ENCODE measurements around the gene R3HCC1L.
A peak's percentile ranks its signal among the peaks of the same experiment; 100 is the strongest.

The R3HCC1L gene

DNA sequence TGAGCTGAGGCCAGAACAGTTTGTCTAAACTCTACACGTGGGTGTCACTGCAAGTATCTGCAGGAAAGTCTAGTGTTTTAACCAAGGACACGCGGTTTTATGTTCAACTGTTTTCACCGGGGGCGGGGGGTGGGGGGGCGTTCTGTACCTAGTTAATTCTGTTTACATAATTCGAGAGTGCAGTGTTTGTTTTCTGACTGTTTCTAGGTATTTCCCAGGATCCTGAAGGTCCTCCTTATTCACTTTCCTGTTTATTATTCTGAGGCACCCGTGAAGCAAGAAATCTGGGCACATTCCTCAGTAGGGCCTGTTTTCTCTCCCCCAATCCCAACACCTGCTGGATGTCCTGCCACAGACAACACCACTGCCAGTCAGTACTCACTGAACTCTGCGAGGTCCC, 125.9 kb downstream of the R3HCC1L start:
- DNase-seq (ENCODE audit: low spot score), result no peak

- DNase-seq (ENCODE audit: low spot score), result peak; percentile 39
Measured at GRCh38 chr10:98260752-98261151, 126.3 kb downstream of the R3HCC1L start.

DNA sequence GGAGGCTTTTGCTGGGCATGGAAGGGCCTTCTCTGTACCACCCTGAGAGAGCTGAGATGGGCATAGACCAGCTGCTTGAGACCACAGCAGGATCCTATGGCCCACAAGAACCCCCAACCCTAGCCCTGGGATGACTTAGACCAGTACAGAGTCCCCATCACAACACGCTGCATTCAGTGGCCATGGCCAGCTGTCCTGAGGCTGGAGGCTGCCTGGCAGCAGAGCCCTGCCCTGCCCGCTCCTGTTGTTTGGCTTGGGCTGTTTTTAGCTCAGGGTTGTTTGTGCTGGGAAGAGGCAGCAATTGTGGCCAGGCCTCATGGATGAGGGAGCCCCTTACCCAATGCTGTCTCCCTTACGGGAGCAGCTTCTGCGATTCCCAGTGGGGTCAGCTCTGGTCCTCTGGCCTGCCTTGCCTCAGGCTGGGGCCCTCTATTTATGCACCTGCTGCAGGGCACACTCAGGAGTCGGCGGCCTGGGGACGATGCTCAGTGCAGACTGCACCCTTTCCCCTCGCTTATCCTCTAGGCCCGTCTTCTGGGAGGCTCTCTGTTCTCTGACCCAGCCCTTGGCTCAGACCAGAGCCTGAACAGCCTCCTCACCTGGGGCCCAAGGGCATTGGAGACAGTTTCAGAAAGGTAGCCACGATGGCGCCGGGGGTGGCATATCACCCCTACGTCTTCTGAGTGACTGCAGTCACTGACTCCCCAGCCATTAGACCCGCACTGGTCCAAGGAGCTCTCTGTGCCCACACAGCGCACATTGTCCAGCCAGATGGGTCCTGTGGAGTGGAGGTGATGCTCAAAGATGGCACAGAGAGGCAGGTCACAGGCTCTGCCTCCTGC, 127.2 kb downstream of the R3HCC1L start:
- DNase-seq (ENCODE audit: low spot score), result peak; percentile 26

GRCh38 chr10:98262571-98262970, 128.1 kb downstream of the R3HCC1L start:
- DNase-seq (ENCODE audit: low spot score), result peak; percentile 42

GRCh38 chr10:98263088-98263487, 128.6 kb downstream of the R3HCC1L start:
- no peak for DNase-seq (ENCODE audit: low spot score)

- DNase-seq (ENCODE audit: low spot score), result peak; percentile 33
Measured at GRCh38 chr10:98264378-98265065, 130.1 kb downstream of the R3HCC1L start.

GRCh38 chr10:98265403-98266378, 131.2 kb downstream of the R3HCC1L start:
- DNase-seq (ENCODE audit: low spot score), result peak; percentile 40

DNA sequence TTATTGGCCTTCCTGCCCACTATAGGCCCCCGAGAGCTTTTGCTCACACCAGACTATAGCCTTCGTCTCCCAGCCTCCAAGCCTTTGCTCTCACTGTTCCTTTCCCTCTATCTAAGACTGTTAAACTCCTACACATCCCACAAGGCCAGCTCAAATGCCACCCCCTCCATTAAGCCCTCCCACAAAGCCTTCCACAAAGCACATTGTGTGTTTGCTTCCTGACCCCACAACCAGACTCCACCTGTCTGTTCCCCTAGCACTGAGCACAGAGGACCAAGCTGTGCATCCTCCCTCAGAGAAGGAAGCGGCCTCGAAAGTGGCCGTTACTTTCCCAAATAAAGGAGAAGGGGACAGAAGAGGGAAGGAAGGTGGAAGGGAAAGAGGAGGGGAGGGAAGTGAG, 132.2 kb downstream of the R3HCC1L start:
- no peak for DNase-seq (ENCODE audit: low spot score)

DNA sequence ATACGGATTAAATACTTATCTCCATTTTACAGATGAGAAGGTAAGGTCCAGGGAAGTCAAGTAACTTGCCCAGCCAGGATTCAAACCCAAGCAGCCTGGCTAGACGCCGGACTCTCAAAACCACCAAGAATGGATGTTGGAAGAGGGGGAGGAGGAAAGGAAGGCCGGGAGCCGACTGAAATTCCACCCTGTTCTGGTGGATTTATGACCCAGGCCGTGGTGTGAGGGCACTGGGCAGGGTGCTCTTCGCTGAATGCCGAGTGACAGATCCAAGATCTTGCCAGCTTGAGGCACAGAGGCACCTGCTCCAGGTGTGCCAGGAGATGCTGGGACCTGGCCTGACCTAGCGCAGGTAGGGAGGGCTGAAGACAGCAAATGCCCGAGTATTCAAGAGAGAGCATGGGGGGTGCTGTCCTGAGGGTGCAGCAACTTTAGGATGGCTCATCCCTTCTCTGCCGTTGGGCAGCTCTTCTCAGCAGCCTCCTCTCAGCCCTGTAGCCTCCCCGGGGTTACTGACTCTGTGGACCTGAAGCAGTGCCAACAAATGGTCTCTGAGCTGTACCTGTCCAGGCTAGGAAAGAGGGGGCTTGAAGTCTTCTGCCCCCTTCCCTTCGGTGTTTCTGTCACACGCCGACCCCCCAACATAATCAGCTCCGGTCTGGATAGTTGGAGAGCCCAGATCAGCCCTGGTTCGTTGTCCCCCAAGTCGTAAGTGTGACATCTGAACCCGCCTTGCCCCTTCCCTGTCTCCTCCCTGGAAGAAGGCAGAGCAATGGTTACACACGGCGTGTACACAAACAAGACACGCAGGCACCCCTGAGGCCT, 132.8 kb downstream of the R3HCC1L start:
- peak; percentile 41 for DNase-seq (ENCODE audit: low spot score)

GRCh38 chr10:98267894-98268693, 133.6 kb downstream of the R3HCC1L start, which contains the start of gene LOXL4:
TSS of gene LOXL4 (minus strand) at chr10:98268194. CDS start at chr10:98263019, 5,175 bp downstream.
- peak; percentile 67 for DNase-seq (ENCODE audit: low spot score)

- DNase-seq (ENCODE audit: low spot score), result peak; percentile 30
Measured at GRCh38 chr10:98268694-98269431, 134.4 kb downstream of the R3HCC1L start.

GRCh38 chr10:98269435-98269912, 135.0 kb downstream of the R3HCC1L start:
- DNase-seq (ENCODE audit: low spot score), result peak; percentile 57

DNA sequence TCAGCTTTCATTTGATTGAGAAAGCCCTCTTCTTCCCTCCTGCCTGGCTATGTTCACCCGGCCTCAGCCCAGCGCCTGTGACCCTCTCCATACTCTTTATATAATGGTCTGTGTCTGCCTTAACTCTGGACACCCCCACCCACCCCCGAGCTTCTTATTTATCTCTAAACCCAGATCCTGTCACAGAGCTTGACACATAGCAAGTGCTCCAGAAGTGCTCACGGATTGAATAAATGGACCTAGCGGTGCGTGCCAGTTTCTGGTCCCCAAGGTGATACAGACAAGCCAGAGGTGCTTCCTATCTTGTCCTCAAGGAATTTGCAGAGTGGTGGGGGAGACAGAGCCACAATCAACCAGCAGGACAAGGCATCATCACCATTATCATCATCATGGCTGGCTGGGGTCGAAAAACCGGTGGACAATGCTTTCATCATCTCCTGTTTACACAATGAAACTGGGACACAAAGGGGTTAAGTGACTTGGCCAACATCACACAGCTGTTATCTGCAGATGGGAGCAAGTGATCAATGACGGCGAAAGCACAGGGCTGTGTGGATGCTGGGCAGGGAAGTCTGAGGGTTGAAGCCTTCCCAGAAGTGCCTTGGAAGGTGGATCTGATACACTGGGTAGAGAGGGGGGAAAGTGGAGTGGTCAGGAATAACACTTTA, 135.8 kb downstream of the R3HCC1L start:
- peak; percentile 40 for DNase-seq (ENCODE audit: low spot score)

GRCh38 chr10:98270786-98271185, 136.3 kb downstream of the R3HCC1L start:
- peak; percentile 33 for DNase-seq (ENCODE audit: low spot score)

GRCh38 chr10:98272245-98272644, 137.8 kb downstream of the R3HCC1L start:
- DNase-seq (ENCODE audit: low spot score), result peak; percentile 41

DNA sequence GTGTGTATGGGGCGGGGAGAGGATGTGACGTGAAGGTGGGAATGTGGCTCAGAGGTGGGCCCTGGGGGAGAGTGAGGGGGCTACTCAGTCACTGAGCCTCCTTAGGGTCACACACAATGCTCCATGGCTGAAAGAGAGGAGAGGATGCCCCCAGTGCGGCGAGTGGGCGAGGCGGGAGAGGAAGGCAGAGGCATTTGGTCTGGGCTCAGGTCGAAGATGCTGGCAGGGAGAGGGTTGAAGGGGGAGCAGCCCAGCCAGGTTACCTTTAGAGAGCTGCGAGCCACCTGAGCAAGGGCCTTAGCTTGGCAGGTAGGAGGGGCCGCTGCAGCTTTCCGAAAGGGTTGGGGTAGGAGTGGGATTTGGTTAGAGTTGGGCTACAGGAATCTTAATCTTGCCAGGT, 138.2 kb downstream of the R3HCC1L start:
- no peak for DNase-seq (ENCODE audit: low spot score)

DNA sequence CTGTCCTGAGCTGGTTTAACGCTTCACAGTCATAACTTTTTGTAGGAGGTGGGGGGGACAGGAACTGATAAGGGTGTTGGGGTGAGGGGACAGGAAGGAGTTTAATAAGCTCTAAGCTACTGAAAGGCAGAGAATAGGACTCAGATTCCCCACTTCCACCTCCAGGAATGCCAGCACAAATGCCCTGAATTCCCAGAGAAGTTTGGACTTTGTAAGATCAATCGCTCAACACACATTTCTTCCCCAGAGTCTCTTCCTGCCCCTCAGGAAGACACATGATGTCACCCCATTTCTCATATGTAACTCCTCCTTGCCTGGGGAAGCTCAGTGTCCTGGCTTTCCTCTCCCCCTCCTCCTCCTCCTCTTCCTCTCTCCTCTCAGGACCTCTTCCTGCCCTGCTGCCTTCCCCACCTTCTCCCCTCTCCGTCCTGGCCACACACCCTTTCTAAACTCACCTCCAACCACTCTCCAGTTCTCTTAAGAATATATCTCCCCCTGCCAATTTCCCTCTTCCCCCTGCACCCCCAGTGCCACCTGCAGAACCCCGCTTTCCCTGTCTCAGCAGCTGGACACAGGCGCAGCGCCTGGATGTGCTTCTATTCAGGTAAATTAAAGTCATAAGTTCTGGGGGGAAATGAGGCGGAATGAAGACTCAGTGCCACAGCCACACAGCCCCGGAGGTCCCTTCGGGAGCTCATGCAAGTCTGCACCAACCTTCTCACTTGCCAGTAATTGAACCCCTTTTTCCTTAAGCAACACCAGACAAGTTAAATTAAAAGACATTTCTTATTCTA, 138.8 kb downstream of the R3HCC1L start:
- peak; percentile 28 for DNase-seq (ENCODE audit: low spot score)

DNA sequence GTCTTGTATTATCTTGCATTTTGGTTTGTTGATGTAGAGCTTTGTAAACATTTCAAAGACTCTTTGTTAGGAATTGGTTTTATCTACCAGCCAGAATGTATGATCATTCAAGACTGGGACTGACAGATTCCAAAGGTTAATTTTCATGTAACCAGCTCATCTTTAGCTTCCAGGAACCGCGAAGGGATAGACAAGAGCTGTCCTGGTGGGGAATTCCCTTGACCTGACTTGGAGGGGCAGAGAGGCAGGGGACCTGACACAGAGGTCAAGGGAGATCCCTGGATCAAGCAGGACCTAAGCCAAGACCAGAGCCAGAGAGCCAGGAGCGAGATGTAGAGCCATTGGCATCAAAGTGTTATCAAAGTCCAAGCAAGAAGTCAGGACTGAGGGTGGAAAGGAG, 140.1 kb downstream of the R3HCC1L start:
- no peak for DNase-seq (ENCODE audit: low spot score)
